ENCODE measurements around the gene STAB2.

Gene STAB2

GRCh38 chr12:103698752-103699560, 111.9 kb downstream of the STAB2 start:
- no peak for DNase-seq

- DNase-seq: no peak
These were observed 118.0 kb downstream of the STAB2 start for GRCh38 chr12:103705098-103705497.

DNA sequence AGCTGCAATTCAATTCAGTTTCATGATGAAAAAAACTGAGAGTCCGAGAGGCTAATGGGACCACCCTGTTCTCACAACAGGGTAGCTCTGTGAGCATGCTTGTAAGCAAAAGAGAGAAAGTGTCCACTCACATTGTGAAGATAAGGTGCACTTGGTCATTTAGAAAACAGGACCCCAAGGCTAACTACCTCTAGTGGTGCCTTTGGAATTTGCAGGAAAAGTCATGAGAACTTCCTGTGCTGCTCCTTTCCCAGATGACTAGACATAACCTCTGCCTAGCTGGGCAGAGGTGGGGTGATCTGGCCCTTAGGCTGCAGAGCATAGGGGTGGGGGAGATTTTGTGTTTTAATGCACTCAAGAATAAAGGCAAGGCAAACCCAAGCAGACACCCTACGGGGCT, 118.9 kb downstream of the STAB2 start:
- DNase-seq: no peak

- DNase-seq: no peak
These were observed 120.4 kb downstream of the STAB2 start for GRCh38 chr12:103707446-103707845.

GRCh38 chr12:103710544-103710943, 123.5 kb downstream of the STAB2 start:
- no peak for DNase-seq

GRCh38 chr12:103712216-103712615, 125.1 kb downstream of the STAB2 start:
- DNase-seq: no peak

DNA sequence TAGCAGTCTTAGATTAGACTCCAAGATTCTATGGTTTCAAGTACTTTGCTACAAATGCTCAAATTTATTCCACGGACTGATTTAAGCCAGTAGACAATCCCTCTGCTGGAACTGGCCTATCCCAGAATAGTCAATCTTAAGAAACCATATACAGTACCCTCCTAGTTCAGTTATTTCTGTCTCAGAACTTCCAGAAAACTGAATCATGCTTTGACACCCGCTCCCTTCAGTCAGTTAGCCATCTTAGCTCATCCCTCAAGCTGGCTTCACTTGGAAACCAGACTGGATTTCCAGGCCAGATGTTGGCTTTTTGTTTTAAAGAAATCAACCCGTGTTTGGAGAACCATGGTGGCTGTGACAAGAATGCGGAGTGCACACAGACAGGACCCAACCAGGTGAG, 128.4 kb downstream of the STAB2 start:
- no peak for DNase-seq

- DNase-seq: no peak
These were observed 129.6 kb downstream of the STAB2 start for GRCh38 chr12:103716517-103717196.

- DNase-seq: no peak
These were observed 138.3 kb downstream of the STAB2 start for GRCh38 chr12:103725398-103725797.

DNA sequence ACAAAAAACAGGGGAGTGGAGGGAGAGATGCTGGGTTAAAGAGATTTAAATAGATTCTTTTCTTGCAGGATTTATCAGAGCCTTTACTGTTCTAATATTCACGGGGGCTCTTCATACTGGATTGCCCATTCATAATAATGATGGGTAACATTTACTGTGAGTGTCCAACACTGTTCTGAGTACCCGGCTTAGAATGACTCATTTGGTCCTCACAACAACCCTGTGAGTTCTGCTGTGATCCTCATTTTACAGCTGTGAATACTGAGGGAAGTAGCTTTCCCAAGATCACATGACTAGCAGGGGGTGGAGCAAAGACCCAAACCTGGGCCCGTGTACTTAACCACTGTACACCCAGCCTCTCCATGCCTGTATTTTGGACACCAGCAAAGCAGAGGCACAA, 140.6 kb downstream of the STAB2 start:
- DNase-seq: no peak

- no peak for DNase-seq
These were observed 141.2 kb downstream of the STAB2 start for GRCh38 chr12:103728323-103728722.

DNA sequence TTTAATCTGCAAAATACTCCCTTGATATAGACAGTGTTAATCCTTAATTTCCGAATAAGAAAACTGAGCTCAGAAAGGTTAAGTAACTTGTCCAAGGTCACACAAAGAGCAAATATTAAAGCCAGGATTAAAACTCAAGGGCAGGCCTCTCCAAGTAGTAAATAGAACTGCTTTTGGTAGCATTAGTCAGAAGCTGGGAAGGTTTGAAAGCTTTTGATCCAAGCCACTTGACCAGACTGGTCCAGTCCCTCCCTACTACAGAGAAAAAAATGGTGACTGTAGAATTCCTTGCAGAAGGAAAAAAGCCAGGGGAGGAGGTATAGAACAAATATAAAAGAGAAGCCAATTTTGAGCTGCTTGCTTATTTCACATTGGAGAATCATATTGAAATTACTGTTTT, 142.4 kb downstream of the STAB2 start:
- no peak for DNase-seq

DNA sequence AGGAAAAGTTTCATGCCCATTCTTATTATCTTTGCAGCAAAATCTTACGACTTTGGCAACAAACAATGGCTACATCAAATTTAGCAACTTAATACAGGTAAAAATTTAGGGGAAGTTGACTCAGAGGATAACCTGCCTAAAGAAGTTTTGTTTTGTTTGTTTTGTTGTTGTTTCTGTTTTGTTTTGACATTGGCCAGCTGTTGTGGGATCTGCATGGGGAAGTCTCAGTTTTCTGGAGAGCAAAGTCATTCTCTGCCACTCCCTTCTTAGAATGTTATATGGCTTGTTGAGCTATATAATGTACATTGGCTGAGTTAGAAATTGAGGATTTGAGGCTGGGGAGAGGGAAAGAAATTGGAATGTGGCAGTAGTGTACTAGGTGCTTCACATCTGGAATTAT, 144.5 kb downstream of the STAB2 start:
- DNase-seq: no peak

DNA sequence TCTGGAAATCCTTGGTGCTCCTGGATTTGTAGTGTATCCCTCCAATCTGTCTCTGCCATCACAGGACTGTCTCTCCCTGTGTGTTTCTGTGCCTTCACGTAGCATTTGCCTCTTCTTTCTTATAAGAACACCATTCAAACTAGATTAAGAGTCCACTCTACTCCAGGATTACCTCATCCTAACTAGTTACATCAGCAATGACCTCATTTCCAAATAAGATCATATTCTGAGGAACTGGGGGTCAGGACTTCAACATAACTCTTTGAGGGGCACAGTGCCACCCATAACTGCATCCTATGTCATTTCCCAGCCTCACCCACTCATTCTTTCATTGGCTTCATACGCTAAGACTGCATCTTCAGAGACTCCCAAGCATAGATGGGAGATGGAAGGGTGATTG, 147.8 kb downstream of the STAB2 start:
- DNase-seq: no peak

DNA sequence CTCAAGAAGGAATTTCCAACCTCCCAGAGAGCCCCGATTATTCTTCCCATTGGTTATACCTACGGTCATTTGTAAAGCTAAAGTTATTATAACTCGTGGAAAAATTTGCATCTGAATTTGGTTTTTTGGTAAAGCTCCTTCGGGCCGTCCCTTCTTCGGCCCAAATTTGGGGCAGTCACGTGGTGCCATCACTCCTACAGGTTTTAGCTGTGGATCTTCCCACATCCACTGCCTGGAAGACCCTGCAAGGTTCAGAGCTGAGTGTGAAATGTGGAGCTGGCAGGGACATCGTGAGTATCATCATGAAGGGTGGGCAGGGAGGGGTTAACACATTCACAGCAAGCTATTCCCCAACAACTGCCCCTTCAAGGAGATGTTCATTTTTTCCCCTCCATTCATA, 148.2 kb downstream of the STAB2 start:
- no peak for DNase-seq

DNA sequence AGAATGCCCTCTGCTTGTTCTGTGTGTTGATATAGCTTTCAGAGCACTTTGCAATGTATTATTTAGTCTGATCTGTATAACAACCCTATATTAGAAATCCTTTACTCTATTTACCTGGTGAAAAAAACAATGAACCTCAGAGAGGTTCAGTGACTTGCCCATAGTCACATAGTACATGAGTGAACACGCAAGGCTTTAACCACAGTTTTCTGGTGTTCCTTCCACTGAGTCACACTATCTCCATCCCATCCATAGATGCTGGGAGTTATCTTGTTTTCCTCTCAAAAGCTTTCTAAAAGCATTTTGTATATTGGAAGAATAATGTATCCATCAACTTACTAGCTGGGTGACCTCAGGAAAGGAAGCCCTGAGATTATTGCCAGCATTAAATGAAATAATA, 149.5 kb downstream of the STAB2 start:
- no peak for DNase-seq

DNA sequence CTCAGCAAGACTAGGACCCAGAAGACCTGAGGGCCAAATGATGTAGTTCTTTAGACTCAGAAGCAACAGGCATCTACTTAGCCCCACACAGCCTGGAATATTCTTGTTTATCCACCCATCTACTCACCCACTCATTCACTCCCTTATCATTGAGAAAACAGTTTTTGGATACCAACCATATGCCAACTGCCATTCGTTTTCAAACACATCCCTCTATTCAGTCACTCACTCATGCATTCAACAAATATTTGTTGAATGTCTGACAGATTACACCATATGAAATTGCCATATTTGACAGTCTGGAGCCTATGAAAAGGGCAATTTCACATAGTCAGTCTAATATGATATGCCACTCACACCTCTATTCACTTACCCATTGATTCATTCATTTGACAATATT, 150.8 kb downstream of the STAB2 start:
- no peak for DNase-seq

- no peak for DNase-seq
These were observed 155.4 kb downstream of the STAB2 start for GRCh38 chr12:103742349-103742932.

DNA sequence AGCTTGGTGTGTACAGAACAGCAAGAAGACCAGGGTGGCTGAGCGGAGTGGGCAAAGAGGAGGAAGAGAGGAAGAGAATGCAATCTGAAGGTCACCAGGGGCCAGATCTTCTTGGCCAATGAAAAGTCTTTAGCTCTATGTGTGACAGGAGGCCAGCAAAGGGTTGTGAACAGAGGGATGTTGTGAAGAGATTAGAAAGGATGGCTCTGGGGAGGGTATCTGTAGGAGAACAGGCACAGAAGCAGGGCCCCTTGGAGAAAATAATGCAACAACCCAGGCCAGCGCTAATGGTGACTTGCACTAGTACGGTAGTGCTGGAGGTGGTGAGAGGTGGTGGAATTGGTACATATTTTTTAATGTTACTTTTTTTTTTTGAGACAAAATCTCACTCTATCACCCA, 156.7 kb downstream of the STAB2 start:
- DNase-seq: no peak

GRCh38 chr12:103745962-103746361, 158.9 kb downstream of the STAB2 start:
- no peak for DNase-seq

- no peak for DNase-seq
These were observed 160.9 kb downstream of the STAB2 start for GRCh38 chr12:103748002-103748401.

DNA sequence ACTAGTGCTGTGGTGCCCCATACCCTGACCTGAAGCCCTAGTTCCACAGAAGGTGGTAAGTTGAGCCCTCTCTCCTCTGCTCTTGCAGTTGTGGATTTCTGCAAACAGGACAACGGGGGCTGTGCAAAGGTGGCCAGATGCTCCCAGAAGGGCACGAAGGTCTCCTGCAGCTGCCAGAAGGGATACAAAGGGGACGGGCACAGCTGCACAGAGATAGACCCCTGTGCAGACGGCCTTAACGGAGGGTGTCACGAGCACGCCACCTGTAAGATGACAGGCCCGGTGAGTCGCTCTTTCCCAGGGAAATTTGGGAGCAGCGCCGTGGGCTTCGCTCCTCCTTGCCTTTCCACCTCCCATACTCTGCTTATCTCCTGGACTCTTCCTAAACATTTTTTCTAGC, 161.8 kb downstream of the STAB2 start:
- no peak for DNase-seq

- no peak for DNase-seq
These were observed 164.1 kb downstream of the STAB2 start for GRCh38 chr12:103751171-103751570.

DNA sequence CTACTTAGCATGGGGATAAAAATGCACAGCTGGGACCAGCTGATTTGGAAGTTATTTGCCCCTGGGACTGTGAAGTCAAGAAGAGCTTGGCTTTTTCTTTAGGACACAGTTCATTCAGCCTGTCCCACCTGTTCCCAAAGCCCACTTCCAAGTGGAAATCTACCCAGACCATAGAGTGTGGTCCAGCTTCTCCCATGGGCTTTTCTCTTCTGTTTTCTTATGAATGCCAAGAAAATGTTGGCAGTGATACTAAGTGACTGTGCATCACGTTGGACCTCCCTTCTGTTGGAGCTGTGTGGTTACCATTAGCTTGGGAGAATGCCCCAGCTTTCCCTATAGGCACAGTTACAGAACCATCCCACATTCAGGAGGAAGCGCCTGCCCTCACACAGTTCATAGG, 164.5 kb downstream of the STAB2 start:
- no peak for DNase-seq

Data from T1000 (cell line).